ENCODE data around the gene IL1RAPL2. TPM values are rescaled to one million over a fixed set of nuclear protein-coding genes. Genes with fewer than 3 reads are reported as not detected.

IL1RAPL2 gene
- total RNA-seq, 4 donors from 2014 or later: 0.16 TPM; not detected in 3

DNA sequence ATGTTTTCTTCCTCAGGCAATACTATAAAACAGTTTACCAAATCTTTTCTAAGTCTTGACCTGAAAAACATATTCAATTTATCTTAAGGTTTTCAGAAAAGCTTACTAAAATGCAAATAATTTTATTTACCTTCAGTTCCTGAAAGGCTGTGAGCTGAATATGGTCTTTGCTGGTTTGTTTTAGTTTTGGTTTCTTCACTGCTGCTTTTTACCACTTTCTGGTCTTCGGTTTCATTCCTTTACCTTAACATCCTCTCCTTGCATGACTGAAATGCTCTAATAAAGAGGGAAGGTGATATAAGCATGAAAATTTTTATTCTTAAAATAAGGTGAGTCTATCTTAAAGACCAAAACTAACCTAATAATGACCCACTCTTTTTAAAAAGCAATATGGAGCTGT lies 1159.2 kb downstream of the IL1RAPL2 start:
- in situ Hi-C loops (cut with MboI; ENCODE audit: low pct_ligation_motif_present in 1 of 4, low pct_unique_long_range_greater_than_20kb in 1 of 4, low sequenced_read_pairs in 3 of 4): no loop called here
- intact Hi-C loops (cut with DNase I; ENCODE audit: low total_unique reads): no loop called here
- no peak for DNase-seq
- H3K4me3 ChIP-seq: no peak overlapping the region
- TF ChIP-seq, protein P1, sequence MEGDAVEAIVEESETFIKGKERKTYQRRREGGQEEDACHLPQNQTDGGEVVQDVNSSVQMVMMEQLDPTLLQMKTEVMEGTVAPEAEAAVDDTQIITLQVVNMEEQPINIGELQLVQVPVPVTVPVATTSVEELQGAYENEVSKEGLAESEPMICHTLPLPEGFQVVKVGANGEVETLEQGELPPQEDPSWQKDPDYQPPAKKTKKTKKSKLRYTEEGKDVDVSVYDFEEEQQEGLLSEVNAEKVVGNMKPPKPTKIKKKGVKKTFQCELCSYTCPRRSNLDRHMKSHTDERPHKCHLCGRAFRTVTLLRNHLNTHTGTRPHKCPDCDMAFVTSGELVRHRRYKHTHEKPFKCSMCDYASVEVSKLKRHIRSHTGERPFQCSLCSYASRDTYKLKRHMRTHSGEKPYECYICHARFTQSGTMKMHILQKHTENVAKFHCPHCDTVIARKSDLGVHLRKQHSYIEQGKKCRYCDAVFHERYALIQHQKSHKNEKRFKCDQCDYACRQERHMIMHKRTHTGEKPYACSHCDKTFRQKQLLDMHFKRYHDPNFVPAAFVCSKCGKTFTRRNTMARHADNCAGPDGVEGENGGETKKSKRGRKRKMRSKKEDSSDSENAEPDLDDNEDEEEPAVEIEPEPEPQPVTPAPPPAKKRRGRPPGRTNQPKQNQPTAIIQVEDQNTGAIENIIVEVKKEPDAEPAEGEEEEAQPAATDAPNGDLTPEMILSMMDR (IDR thresholded peaks at IDR 0.05): no peak
- no peak for TF ChIP-seq POLR2A (IDR thresholded peaks at IDR 0.05)
- TF ChIP-seq POLR2AphosphoS5 (IDR thresholded peaks at IDR 0.05): no peak
- no peak for TF ChIP-seq EP300 (IDR thresholded peaks at IDR 0.05; ENCODE audit: low read depth)
- no peaks in the 10 kb centered on the region for H3K27me3 ChIP-seq
- H3K27ac ChIP-seq: no peak overlapping the region
- H3K9me3 ChIP-seq: no peaks in the 10 kb centered on the region
- no peaks in the 10 kb centered on the region for H3K4me1 ChIP-seq
- 67 to 80% methylated on average over 1 of the region's 1 CpG for WGBS, 2 donors (ENCODE audit: low coverage in 1 of 2)
- no peaks in the 10 kb centered on the region for H3K36me3 ChIP-seq

DNA sequence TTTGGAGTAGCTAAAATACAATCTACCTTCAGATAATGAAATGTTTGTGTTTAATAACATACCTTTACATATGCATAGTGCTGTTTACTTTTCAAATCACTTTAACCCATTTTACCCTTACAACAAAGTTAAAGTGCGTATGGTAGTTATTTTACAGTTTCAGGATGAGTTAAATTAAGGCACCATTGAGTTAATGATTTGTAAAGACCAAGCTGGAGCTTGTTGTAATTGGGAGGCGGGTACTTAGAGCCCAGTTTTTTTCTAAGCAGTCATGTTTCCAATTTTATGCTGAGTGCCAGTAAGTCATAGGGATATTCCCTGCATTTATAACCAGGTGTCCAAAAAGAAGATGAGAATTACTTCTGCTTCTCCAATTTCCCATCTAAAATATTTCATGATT lies 1172.2 kb downstream of the IL1RAPL2 start:
- WGBS, 2 donors (ENCODE audit: low coverage in 1 of 2): 40 to 54% methylated on average over 1 to 2 of the region's 2 CpGs
- H3K27ac ChIP-seq: no peak overlapping the region
- H3K4me3 ChIP-seq: no peak overlapping the region
- TF ChIP-seq POLR2A (IDR thresholded peaks at IDR 0.05): no peak
- TF ChIP-seq, protein P1 (IDR thresholded peaks at IDR 0.05): no peak
- H3K36me3 ChIP-seq: no peaks in the 10 kb centered on the region
- no peaks in the 10 kb centered on the region for H3K27me3 ChIP-seq
- DNase-seq: no peak
- H3K4me1 ChIP-seq: no peaks in the 10 kb centered on the region
- intact Hi-C loops (cut with DNase I; ENCODE audit: low total_unique reads): no loop called here
- in situ Hi-C loops (cut with MboI; ENCODE audit: low pct_ligation_motif_present in 1 of 4, low pct_unique_long_range_greater_than_20kb in 1 of 4, low sequenced_read_pairs in 3 of 4): no loop called here
- H3K9me3 ChIP-seq: no peaks in the 10 kb centered on the region

DNA sequence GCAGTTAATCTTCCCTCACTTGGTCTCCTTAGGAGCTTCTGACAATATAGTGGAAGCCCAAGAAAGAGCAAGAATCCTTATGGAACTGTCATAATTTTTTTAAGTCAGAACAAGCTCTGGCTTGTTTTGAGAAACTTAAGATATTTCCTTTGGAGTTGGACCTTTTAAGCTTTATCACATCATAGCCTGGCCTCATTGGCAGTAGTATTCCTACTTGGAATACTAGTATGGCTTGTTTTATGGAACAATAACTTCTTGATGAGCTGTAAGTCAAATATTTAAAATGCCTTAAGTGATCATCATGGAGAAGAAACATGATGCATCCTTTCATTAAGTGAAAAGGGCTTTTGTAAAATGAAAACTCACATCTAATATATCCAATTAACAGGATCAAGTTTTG lies 1178.3 kb downstream of the IL1RAPL2 start:
- intact Hi-C loops (cut with DNase I; ENCODE audit: low total_unique reads): no loop called here
- Histone ChIP-seq H3K27ac (no peak overlapping the region), H3K4me1 (no peaks in the 10 kb centered on the region), H3K27me3 (no peaks in the 10 kb centered on the region), H3K4me3 (no peak overlapping the region), H3K9me3 (no peaks in the 10 kb centered on the region), H3K36me3 (no peaks in the 10 kb centered on the region)
- DNase-seq: no peak
- TF ChIP-seq EP300 (IDR thresholded peaks at IDR 0.05; ENCODE audit: low read depth): no peak
- no peak for TF ChIP-seq POLR2A (IDR thresholded peaks at IDR 0.05)
- TF ChIP-seq, protein P1 (IDR thresholded peaks at IDR 0.05): no peak
- TF ChIP-seq POLR2AphosphoS5 (IDR thresholded peaks at IDR 0.05): no peak
- in situ Hi-C loops (cut with MboI; ENCODE audit: low pct_ligation_motif_present in 1 of 4, low pct_unique_long_range_greater_than_20kb in 1 of 4, low sequenced_read_pairs in 3 of 4): no loop called here

DNA sequence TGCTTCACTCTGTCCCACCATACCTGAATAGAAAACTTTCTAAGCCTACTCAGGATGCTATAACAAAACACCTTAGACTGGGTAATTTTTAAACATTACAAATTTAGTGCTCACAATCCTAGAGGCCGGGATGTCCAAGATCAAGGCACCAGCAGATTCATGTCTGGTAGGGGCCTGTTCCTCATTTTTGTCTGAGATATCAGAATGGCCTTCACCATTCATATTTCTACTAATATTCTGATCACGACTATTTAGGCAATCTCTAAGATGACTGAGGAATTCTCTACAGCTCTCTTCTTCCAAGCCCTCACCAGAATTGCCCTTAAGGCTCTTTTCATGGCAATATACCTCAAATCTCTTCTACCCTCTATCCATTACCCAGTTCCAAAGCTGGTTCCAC lies 1178.9 kb downstream of the IL1RAPL2 start:
- no peak for DNase-seq
- Histone ChIP-seq H3K27me3 (no peaks in the 10 kb centered on the region), H3K27ac (no peak overlapping the region), H3K9me3 (no peaks in the 10 kb centered on the region), H3K4me3 (no peak overlapping the region), H3K4me1 (no peaks in the 10 kb centered on the region), H3K36me3 (no peaks in the 10 kb centered on the region)
- in situ Hi-C loops (cut with MboI; ENCODE audit: low pct_ligation_motif_present in 1 of 4, low pct_unique_long_range_greater_than_20kb in 1 of 4, low sequenced_read_pairs in 3 of 4): no loop called here
- TF ChIP-seq EP300 (IDR thresholded peaks at IDR 0.05; ENCODE audit: low read depth) (no peak), POLR2AphosphoS5 (IDR thresholded peaks at IDR 0.05) (no peak), POLR2A (IDR thresholded peaks at IDR 0.05) (no peak)
- TF ChIP-seq, protein P1 (IDR thresholded peaks at IDR 0.05): no peak
- intact Hi-C loops (cut with DNase I; ENCODE audit: low total_unique reads): no loop called here
- 47 to 82% methylated on average over 2 of the region's 2 CpGs for WGBS, 2 donors (ENCODE audit: low coverage in 1 of 2)

Data from transverse colon (tissue), 4 donors.